Activated CD8-positive, alpha-beta memory T cell treated with anti-CD3 and anti-CD28 coated beads for 1 hour (primary cell): Measurements from ENCODE around the gene CARD14.
A peak's percentile ranks its signal among the peaks of the same experiment; 100 is the strongest.

Experiments
- DNase-seq, 2 donors: peaks; one replicate each; pipeline ENCODE4 v3.0.0-alpha.2; 2020; ENCODE audit warnings: low read depth in 1 of 2; ENCODE audit errors: extremely low read depth in 1 of 2

CARD14 gene

GRCh38 chr17:80169784-80170500, at the start of gene CARD14:
Gene CARD14 (plus strand): TSS chr17:80170030. CDS start chr17:80181439, 11,409 bp downstream.
- no peak for DNase-seq

GRCh38 chr17:80122026-80122575, 47.7 kb upstream of the CARD14 start:
- no peak for DNase-seq

DNA sequence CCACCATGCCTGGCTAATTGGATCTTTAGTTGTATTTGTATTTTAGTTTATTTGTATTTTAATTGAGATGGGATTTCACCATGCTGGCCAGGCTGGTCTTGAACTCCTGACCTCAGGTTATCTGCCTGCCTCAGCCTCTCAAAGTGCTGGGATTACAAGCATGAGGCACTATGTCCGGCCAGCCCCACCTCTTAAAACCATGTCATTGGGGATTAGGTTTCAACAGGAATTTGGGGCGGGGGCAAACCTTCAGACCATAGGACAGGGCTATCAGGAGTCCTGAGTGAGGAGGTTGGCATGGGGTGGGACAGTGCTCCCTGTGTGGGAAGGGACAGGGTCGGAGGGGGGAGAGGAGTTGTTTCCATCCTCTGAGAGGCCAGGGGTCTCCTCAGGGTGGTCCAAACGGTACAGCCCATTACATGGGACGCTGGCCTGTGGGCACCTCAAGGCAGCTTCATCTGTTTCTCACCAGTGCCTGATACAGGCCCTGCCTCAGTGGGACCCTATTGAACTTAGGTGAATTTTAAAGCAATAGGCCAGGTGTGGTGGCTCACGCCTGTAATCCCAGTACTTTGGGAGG, 46.8 kb upstream of the CARD14 start:
- no peak for DNase-seq

DNA sequence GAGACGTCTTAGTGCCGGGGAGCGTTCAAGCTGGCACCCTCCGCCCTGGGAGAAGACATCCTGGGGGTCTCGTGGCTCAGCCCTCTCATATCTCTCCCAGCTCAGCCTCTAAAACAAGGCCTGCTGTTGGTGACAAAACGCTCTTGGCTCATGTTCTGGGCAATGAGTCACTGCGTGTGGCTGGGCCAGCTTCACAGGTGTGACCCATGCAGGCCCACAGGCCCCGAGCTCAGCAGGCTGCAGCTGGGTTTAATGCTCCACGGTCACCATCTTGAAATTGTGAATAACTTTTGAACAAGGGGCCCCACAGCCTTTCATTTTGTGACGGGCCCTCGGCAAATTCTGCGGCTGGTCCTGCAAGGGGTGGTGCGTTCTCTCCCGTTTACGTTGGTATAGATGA, 46.0 kb upstream of the CARD14 start:
- DNase-seq = no peak

GRCh38 chr17:80124351-80124981, 45.4 kb upstream of the CARD14 start:
- DNase-seq = no peak

GRCh38 chr17:80125656-80126448, 44.0 kb upstream of the CARD14 start:
- DNase-seq = no peak

DNA sequence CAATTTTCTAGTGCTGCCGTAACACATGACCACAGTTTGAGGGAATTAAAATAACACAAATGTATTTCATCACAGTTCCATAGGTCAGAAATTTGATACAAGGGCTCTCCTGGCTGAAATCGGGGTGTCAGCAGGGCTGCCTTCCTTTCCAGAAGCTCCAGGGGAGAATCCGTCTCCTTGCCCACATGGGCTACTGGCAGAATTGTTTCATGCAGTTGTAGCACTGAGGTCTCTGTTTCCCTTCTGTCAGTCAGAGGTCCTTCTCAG, 43.4 kb upstream of the CARD14 start:
- DNase-seq = no peak

GRCh38 chr17:80129006-80129565, 40.7 kb upstream of the CARD14 start:
- DNase-seq = no peak

GRCh38 chr17:80130992-80131391, 38.8 kb upstream of the CARD14 start:
- DNase-seq = no peak

DNA sequence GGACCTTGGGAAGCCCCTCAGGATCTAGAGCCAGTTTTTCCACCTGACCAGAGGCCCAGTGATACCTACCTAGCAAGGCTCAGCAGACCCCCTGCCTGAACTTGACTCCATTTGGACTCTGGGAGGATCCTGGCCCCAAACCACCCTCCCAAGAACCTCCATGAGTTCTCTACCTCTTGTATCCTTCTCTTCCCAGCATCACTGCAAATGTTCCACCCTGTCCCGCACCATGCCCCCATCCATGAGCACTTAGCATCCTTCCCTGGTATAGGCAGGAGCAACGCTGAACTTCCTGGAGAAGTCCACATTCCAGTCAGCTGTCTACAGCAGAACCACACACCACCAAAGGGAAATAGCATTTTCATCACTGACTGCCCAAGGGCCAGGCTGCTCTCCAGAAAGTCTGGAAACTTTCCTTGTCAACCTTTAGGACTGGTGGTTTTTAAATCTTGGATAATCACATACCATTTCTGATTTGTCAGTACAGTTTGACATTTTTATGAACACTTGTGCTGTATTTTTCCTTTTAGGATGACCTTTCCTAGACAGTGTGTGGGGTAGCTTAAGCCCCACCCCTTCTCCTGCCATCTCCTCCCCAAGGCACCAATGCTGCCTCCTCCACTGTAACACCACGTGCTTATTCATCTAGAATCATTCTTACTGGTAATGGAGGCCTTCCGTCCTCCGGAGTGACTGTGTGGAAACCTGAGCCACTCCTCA, 36.8 kb upstream of the CARD14 start:
- DNase-seq = no peak

GRCh38 chr17:80133626-80133970, 36.2 kb upstream of the CARD14 start:
- no peak for DNase-seq

- DNase-seq = no peak
Observed at GRCh38 chr17:80137131-80137530, 32.7 kb upstream of the CARD14 start.

DNA sequence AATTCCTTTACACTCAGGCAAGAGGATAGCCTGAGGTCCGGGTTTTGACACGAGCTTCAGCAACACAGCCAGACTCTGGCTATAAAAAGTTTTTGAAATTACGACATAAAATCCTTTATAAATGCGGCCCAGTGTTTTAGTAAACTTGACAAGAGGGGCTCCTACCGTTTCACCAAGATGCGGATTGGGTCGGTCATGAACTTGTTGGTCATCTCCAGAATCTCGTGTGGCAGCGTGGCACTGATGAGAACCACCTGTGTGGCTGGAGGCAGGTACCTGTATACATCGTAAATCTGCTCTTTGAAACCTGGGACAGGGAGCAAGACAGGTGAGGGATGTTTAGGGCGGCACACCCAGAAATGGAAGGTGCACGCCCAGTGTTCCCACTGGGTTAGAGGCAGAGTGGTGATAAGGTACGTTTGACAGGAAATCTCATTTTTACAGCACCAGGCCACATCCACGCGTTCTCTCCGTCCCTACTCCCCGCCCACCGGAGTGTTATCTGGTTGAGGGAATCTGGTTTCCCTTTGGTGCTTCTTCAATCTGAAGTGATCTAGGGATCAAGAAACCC, 30.9 kb upstream of the CARD14 start:
- DNase-seq = no peak

DNA sequence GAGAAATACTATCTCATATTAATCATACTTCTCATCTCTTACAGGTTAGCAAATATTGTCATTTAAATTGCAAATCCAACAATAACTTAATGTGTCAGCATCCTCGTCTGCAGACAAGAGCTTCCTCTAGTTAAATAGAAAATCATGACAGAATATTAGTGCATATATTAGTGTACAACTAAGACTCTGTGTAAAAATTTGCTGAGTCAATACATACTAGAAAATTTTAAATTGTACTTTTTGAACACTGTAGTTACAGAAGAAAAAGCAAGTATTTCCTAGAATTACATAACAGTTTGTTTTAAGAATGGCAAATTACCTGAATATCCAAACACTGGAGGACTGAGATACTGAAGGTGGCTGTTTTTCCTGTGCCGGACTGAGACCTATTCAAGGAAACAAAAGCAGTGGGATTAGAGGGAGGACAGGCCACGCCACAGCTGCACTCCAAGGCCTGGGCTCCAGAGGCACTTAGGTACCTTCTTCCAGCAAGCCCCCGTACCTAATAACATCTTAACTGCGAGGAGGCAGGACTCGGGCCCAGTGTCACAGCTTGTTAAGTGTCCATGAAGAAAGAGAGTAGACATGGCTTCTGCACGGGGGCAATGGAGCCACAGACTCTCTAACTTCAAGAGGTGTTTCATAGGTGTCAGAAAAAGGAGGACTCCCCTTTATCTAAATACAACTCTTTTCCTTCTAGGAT, 28.2 kb upstream of the CARD14 start:
- DNase-seq = no peak

- DNase-seq = no peak
Observed at GRCh38 chr17:80142929-80143328, 26.9 kb upstream of the CARD14 start.

DNA sequence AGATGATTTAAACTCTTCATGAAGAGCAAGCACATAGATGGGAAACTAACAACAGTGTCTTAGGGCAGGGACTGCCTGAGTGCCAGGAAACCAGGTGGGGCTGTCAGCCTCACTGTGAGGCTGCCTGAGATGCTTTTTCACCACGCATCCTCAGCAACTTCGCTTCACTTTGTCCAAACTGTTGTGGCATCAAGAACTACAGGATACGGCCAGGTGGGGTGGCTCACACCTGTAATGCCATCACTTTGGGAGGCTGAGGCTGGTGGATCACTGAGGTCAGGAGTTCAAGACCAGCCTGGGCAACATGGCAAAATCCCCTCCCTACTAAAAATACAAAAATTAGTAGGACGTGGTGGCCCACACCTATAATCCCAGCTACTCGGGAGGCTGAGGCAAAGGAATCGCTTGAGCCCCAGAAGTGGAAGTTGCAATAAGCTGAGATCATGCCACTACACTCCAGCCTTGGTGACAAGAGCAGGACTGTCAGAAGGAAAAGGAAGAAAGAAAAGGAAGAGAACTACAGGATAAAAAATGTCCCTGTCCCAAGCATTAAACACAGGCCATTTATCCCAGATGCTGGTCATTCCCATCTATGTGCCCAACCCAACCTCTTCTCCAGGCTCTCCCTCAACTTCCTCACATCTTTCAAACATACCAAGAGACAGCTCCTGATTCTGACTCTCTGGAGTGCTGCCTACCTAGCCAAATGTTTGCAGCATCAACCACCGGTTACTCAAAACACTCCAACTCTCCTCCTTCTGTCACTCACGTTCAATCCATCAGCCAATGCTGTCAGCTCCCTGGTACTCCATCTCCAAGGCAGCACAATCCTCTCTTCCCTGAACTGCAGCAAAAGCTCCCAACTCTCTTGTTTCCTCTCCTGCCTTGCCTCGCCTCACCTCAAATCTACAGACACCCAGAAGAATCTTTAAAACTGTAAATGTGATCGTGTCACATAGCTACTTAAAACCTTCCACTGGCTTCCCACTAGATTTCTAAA, 24.5 kb upstream of the CARD14 start:
- DNase-seq = no peak

DNA sequence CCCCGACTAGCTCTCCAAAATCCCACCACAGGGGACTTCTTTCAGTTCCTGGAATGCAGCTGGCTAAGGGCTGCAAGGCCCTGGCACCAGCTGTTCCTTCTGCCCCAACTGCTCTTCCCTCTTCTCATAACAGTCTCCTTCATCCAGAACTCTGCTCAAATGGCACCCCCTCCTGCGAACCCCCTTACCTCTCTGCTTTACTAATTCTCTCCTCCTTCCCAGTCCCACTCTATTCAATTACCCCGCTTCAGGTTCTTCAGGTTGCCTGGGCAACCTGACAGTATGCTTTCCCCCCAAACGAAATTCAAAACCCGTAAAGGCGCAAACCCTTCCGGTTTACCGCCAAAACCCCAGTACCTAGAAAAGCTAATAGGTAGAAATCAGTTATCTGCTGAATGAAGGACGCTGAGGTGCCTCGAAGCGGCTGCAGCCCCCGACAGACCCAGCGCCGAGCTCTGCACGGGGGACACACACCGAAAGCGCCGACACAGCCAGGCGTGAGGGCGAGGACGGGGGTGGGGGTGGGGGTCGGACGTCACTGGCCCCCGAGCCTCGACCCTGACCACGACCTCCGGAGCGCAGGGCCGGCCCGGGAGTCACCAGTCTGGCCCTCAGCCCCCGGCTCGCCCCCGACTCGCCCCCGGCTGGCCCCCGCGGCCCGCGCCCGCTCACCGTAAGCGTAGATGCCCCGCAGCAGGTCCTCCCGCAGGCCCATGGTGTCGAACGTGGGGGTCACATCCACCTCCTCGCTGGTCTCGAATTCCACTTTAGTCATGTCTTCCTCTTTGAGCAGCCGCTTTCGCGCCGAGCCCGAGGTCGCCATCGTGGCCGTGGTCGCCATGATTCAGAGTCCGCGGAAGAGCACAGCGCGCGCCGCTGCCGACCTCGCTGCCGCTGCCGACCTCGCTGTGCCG, 23.5 kb upstream of the CARD14 start:
- DNase-seq = peak in 1 of 2 donors; percentile 2
